Vagina (tissue), 2 donors: Measurements from ENCODE around the gene FHL2. TPM values are rescaled to one million over a fixed set of nuclear protein-coding genes. Genes with fewer than 3 reads are reported as not detected.

Experiments used
- DNase-seq, 2 donors: peaks; one replicate each; pipeline ENCODE4 v3.0.0-alpha.2; 2017; ENCODE audit errors: extremely low spot score in 2 of 2
- H3K27ac ChIP-seq: fragments of 200-600 bp; sonication (generic); one replicate; pipeline ENCODE4 v1.5.1; 2019
- H3K27me3 ChIP-seq: fragments of 200-600 bp; sonication (generic); one replicate; pipeline ENCODE4 v1.5.1; 2019
- H3K36me3 ChIP-seq, 2 donors: fragments of 200-600 bp; sonication (generic); one replicate each; pipeline ENCODE4 v1.5.1; 2017 to 2019
- H3K4me1 ChIP-seq: fragments of 200-600 bp; sonication (generic); one replicate; pipeline ENCODE4 v1.5.1; 2019
- H3K4me3 ChIP-seq, 2 donors: fragments of 200-600 bp; sonication (generic); 1 replicate in 1 of 2; 2 replicates in 1 of 2; pipeline ENCODE4 v1.5.1; 2016 to 2019
- H3K9me3 ChIP-seq: fragments of 200-600 bp; sonication (generic); one replicate; pipeline ENCODE4 v1.5.1; 2019
- CTCF ChIP-seq, 3 experiments: fragments of 450-650 bp in 2 of 3; fragments of 200-600 bp in 1 of 3; sonication (generic) in 1 of 3; IDR thresholded peaks; one replicate each; pipeline ENCODE4 v1.5.1; 2017 to 2019; ENCODE audit warnings: antibody characterized with exemption in 3 of 3, mild to moderate bottlenecking in 2 of 3, moderate library complexity in 2 of 3
- POLR2A ChIP-seq, 2 donors: fragments of 450-650 bp; IDR thresholded peaks; one replicate each; pipeline ENCODE4 v1.6.1; 2017; ENCODE audit warnings: antibody characterized with exemption in 2 of 2, mild to moderate bottlenecking in 2 of 2, moderate library complexity in 2 of 2
- POLR2AphosphoS5 ChIP-seq, 2 donors: sonication (generic); formaldehyde crosslinking; IDR thresholded peaks; one replicate each; pipeline ENCODE4 v1.9.0; 2017; ENCODE audit warnings: antibody characterized with exemption in 2 of 2, mild to moderate bottlenecking in 2 of 2, low read depth in 1 of 2; ENCODE audit not compliant: insufficient read depth in 1 of 2
- intact Hi-C: fragments of 100-400 bp; cut with DNase I; formaldehyde crosslinking; loops from one replicate; pipeline ENCODE4 v1.15.1; 2023
- total RNA-seq: library from RNA; depleted of rRNA; stranded (reverse); fragments of >200 nt; gene quantifications from one replicate; pipeline ENCODE4 v1.2.3, GENCODE V29; 2016

The FHL2 gene
- total RNA-seq, 1 donor from 2014 or later = 62.1 TPM

GRCh38 chr2:105394951-105395611, 3.8 kb downstream of the FHL2 start:
- TF ChIP-seq CTCF (IDR thresholded peaks at IDR 0.05) (no peak), POLR2A (IDR thresholded peaks at IDR 0.05) (no peak), POLR2AphosphoS5 (IDR thresholded peaks at IDR 0.05; ENCODE audit: insufficient read depth in 1 of 2, low read depth in 1 of 2) (no peak)
- Histone ChIP-seq H3K27ac (no peak overlapping the region), H3K4me3 (no peak overlapping the region), H3K4me1 (peaks cover 21% of the 10 kb centered on the region), H3K27me3 (no peaks in the 10 kb centered on the region), H3K9me3 (no peaks in the 10 kb centered on the region), H3K36me3 (peaks cover 0 to 4% of the 10 kb centered on the region in 2 donors)
- DNase-seq = no peak
- intact Hi-C loops = no loop called here

DNA sequence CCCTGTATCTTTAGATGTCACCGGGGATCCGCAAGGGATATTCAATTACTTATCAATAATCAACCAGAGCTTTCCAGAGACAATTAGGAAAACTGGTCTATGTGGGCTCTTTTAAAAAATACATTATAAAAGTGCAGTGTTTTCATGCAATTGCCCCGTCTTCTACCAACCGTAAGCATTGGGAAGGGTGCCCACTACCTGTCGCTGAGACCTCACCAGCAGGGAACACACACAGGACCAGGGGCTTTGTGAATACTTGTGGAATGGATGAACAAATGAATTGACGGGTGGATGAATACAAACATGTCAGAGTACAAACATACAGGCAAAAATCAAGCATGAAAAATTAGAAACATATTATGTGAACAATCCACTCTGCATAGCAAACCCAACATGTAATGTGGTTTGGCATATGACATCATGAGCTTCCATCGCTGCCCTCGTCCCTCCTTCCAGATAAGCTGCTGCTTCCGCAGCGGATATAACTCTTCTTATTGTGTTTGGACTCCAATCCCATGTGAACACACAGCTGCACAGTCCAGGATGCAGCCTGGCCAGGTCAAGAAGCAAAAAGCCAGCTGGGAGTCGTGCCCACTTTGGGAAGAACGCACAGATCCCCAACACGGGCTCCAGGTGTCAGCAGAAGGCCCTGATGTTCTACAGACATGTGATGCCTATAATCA, 5.3 kb downstream of the FHL2 start:
- Histone ChIP-seq H3K27me3 (no peaks in the 10 kb centered on the region), H3K4me3 (no peak overlapping the region), H3K36me3 (peaks cover 0 to 4% of the 10 kb centered on the region in 2 donors), H3K27ac (no peak overlapping the region), H3K9me3 (no peaks in the 10 kb centered on the region), H3K4me1 (peaks cover 26% of the 10 kb centered on the region)
- intact Hi-C loops = no loop called here
- no peak for TF ChIP-seq POLR2A (IDR thresholded peaks at IDR 0.05)
- no peak for TF ChIP-seq POLR2AphosphoS5 (IDR thresholded peaks at IDR 0.05; ENCODE audit: insufficient read depth in 1 of 2, low read depth in 1 of 2)
- TF ChIP-seq CTCF (IDR thresholded peaks at IDR 0.05) = no peak
- DNase-seq = no peak

GRCh38 chr2:105391763-105392662, 6.8 kb downstream of the FHL2 start:
- DNase-seq = no peak
- intact Hi-C loops = no loop called here
- Histone ChIP-seq H3K27ac (no peak overlapping the region), H3K27me3 (no peaks in the 10 kb centered on the region), H3K9me3 (no peaks in the 10 kb centered on the region), H3K4me1 (peaks cover 30% of the 10 kb centered on the region), H3K4me3 (no peak overlapping the region), H3K36me3 (peaks cover 0 to 4% of the 10 kb centered on the region in 2 donors)
- TF ChIP-seq CTCF (IDR thresholded peaks at IDR 0.05) = no peak
- no peak for TF ChIP-seq POLR2A (IDR thresholded peaks at IDR 0.05)
- no peak for TF ChIP-seq POLR2AphosphoS5 (IDR thresholded peaks at IDR 0.05; ENCODE audit: insufficient read depth in 1 of 2, low read depth in 1 of 2)

DNA sequence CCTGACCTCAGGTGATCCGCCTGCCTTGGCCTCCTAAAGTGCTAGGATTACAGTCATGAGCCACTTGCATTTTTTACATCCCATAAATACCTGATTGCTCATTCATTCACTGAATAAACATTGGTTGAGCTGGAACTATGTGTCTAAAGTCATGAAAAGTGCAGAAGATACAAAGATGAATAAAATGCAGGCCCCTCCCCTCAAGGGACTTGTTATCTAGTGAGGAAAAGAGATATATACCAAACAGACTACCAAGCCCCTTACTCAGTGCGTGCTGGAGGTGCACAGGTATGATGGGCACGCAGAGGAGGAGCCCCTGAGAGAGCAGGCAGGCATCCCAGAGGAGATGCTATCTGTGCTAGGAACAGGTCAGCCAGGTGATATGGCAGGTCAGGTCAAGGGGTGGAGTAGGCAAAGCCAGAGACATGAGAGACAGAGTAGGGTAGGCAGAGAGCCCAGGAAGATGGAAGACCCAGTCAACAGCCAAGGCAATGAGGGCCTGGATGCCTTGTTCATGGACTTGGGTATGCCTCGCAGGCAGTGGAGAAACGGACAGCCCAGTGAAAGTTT, 7.7 kb downstream of the FHL2 start:
- H3K27me3 ChIP-seq = no peaks in the 10 kb centered on the region
- H3K36me3 ChIP-seq = peaks cover 0 to 7% of the 10 kb centered on the region in 2 donors
- H3K4me1 ChIP-seq = peaks cover 30% of the 10 kb centered on the region
- H3K27ac ChIP-seq = no peak overlapping the region
- TF ChIP-seq POLR2AphosphoS5 (IDR thresholded peaks at IDR 0.05; ENCODE audit: insufficient read depth in 1 of 2, low read depth in 1 of 2) = no peak
- TF ChIP-seq POLR2A (IDR thresholded peaks at IDR 0.05) = no peak
- TF ChIP-seq CTCF (IDR thresholded peaks at IDR 0.05) = no peak
- intact Hi-C loops = no loop called here
- no peak for DNase-seq
- H3K4me3 ChIP-seq = no peak overlapping the region
- H3K9me3 ChIP-seq = no peaks in the 10 kb centered on the region
